Neural cell (in vitro differentiated cells): ENCODE results near the gene BRIP1.

Experiments used
- CTCF ChIP-seq: fragments of 450-650 bp; IDR thresholded peaks from 2 replicates; pipeline ENCODE4 v1.5.1; 2014; ENCODE audit warnings: antibody characterized with exemption, mild to moderate bottlenecking, moderate library complexity; ENCODE audit not compliant: poor library complexity, severe bottlenecking
- EP300 ChIP-seq: fragments of 450-650 bp; conservative IDR thresholded peaks from 2 replicates; pipeline ENCODE4 v1.6.1; 2014; ENCODE audit warnings: antibody characterized with exemption, mild to moderate bottlenecking, moderate library complexity; ENCODE audit not compliant: poor library complexity, severe bottlenecking
- EZH2 ChIP-seq: fragments of 200-600, 300-800 bp; shearing (Covaris generic), sonication (generic); IDR thresholded peaks from 2 replicates; pipeline ENCODE4 v1.6.1; 2014; ENCODE audit warnings: antibody characterized with exemption, low read length, borderline replicate concordance, mild to moderate bottlenecking; ENCODE audit not compliant: insufficient read depth, poor library complexity, severe bottlenecking
- MXI1 ChIP-seq: fragments of 450-650 bp; conservative IDR thresholded peaks from 2 replicates; pipeline ENCODE4 v1.6.1; 2014; ENCODE audit warnings: antibody characterized with exemption, mild to moderate bottlenecking; ENCODE audit not compliant: poor library complexity, severe bottlenecking
- POLR2AphosphoS5 ChIP-seq: IDR thresholded peaks from 2 replicates; pipeline ENCODE4 v1.6.1; 2012
- SMC3 ChIP-seq: fragments of 450-650 bp; conservative IDR thresholded peaks from 2 replicates; pipeline ENCODE4 v1.6.1; 2014; ENCODE audit warnings: antibody characterized with exemption, mild to moderate bottlenecking, moderate library complexity; ENCODE audit not compliant: poor library complexity

DNA sequence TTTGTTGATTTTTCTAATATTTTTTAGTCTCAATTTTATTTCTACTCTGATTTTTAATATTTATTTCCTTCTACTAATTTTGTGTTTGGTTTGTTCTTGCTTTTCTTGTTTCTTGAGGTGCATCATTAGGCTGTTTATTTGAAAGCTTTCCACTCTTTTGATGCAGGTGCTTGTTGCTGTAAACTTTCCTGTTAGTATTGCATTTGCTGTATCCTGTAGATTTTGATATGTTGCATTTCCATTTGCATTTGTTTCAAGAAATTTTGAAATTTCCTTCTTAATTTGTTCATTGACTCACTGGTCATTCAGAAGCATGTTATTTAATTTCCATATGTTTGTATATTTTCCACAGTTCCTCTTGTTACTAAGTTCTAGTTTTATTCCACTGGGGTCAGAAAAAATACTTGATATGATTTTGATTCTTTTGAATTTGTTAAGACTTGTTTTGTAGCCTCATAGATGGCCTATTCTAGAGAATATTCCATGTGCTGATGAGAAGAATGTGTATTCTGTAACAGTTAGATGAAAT lies 229.3 kb downstream of the BRIP1 start:
- no peak for TF ChIP-seq CTCF
- TF ChIP-seq EP300 = no peak
- TF ChIP-seq EZH2 = no peak
- TF ChIP-seq MXI1 = no peak
- TF ChIP-seq SMC3 = no peak
- no peak for TF ChIP-seq POLR2AphosphoS5
